Pancreas (tissue), 10 donors: ENCODE results near the gene PTPRK. TPM values are rescaled to one million over a fixed set of nuclear protein-coding genes. Genes with fewer than 3 reads are reported as not detected.

Source experiments
- ATAC-seq, 4 donors: fragments of 200-7000 bp; cut with Tn5 transposase; one replicate each; pipeline versions ENCODE4 v1.8.0 to v1.9.1; 2020; ENCODE audit warnings: mild to moderate bottlenecking in 4 of 4, moderate library complexity in 4 of 4
- DNase-seq, 6 donors: peaks; one replicate each; pipeline ENCODE4 v3.0.0-alpha.2; 2020
- FAIRE-seq: peaks from 2 replicates; lab custom pipeline; 2012; peaks lifted over from hg19 to GRCh38; lab: Jason Lieb, UNC
- H3K27ac ChIP-seq, 4 donors: fragments of 200-600 bp; sonication (generic); 1 replicate in 3 of 4; 2 replicates in 1 of 4; pipeline versions ENCODE4 v1.5.0 to v1.8.0; 2020
- H3K27me3 ChIP-seq, 4 donors: fragments of 200-600 bp; one replicate each; pipeline ENCODE4 v1.8.0; 2021
- H3K36me3 ChIP-seq, 3 donors: fragments of 200-600 bp; sonication (generic) in 1 of 3; one replicate each; pipeline versions ENCODE4 v1.5.0 to v1.8.0; 2020 to 2021
- H3K4me1 ChIP-seq, 3 donors: fragments of 200-600 bp; one replicate each; pipeline ENCODE4 v1.8.0; 2021
- H3K4me3 ChIP-seq, 4 donors: fragments of 200-600 bp; sonication (generic) in 2 of 4; one replicate each; pipeline versions ENCODE4 v1.5.0 to v1.8.0; 2020 to 2021
- H3K9me3 ChIP-seq, 4 donors: fragments of 200-600 bp; one replicate each; pipeline ENCODE4 v1.8.0; 2021
- CTCF ChIP-seq, 4 donors: fragments of 200-600 bp; sonication (generic) in 3 of 4; IDR thresholded peaks; one replicate each; pipeline versions ENCODE4 v1.5.0 to v1.8.0; 2021; ENCODE audit warnings: antibody characterized with exemption in 4 of 4
- WGBS, 2 donors: extraction: QIAGEN DNeasy Blood & Tissue Kit; methylation state at CpG; one replicate each; pipeline ENCODE4 v1.1.7; 2013; 5-methylcytosine and 5-hydroxymethylcytosine counted together
- intact Hi-C, 3 donors: fragments of 100-400 bp; cut with DNase I; formaldehyde crosslinking; loops; one replicate each; pipeline versions ENCODE4 v1.11.1 to v1.14.2; 2022
- polyA plus RNA-seq, 2 donors: library from polyadenylated mRNA; stranded (reverse); fragments of 200-250 nt; gene quantifications; one replicate each; pipeline ENCODE4 v1.2.3, GENCODE V29; 2013
- total RNA-seq, 6 donors: library from RNA; stranded (reverse); fragmentation: NEBNext Ultra II Directional in 4 of 6; extraction: Animal tissue kit (Norgen Biotek cat#: 25700) in 4 of 6; gene quantifications; one replicate each; pipeline versions ENCODE4 v1.2.1 to v1.2.4, GENCODE V29; 2021 to 2023
- donor health status: healthy with polysubstance abuse.
- donor health status: DM: no; HTN: no; CAD: no; lungs with moderate emphysema.
- donor health status: DM: no; HTN: no; CAD: no.
- donor health status: control.
- donor health status: control.
- donor health status: Bipolar disorder and iron deficiency.
- donor health status: DM: yes; HTN: yes; CAD: no.
- donor health status: DM: no; HTN: no; CAD: no.
- donor health status: DM: no; HTN: no; CAD: no.
- donor health status: DM: yes; HTN: yes; CAD: no.

PTPRK gene
- total and polyA plus RNA-seq, 8 donors, result 10.5 to 72.7 (median 51.7) TPM

GRCh38 chr6:128280960-128281359 is 239.4 kb downstream of the PTPRK start:
- no peak for DNase-seq
- FAIRE-seq, result no peak
- intact Hi-C loops, result no loop called here
- no peak for TF ChIP-seq CTCF (IDR thresholded peaks at IDR 0.05)
- no peaks in the 10 kb centered on the region for H3K27me3 ChIP-seq
- H3K4me3 ChIP-seq, result no peak overlapping the region
- peak in 1 of 4 donors; percentile 47 for ATAC-seq
- 96% methylated on average over 2 of the region's 2 CpGs for WGBS, 2 donors
- no peaks in the 10 kb centered on the region for H3K9me3 ChIP-seq
- no peaks in the 10 kb centered on the region for H3K36me3 ChIP-seq
- H3K4me1 ChIP-seq, result peaks cover 0 to 10% (median 9%) of the 10 kb centered on the region in 3 donors
- no peak overlapping the region for H3K27ac ChIP-seq

- FAIRE-seq (no peak), ATAC-seq (no peak), DNase-seq (no peak)
- Histone ChIP-seq H3K27me3 (no peaks in the 10 kb centered on the region), H3K36me3 (no peaks in the 10 kb centered on the region), H3K9me3 (no peaks in the 10 kb centered on the region), H3K27ac (no peak overlapping the region), H3K4me1 (peaks cover 0 to 13% (median 11%) of the 10 kb centered on the region in 3 donors), H3K4me3 (no peak overlapping the region)
- 96% methylated on average over 1 of the region's 1 CpG for WGBS, 2 donors
- intact Hi-C loops, result no loop called here
- TF ChIP-seq CTCF (IDR thresholded peaks at IDR 0.05), result no peak
Measured at GRCh38 chr6:128280066-128280465, 240.3 kb downstream of the PTPRK start.

- Histone ChIP-seq H3K4me3 (no peak overlapping the region), H3K27ac (no peak overlapping the region), H3K36me3 (no peaks in the 10 kb centered on the region), H3K4me1 (peaks cover 5 to 22% (median 16%) of the 10 kb centered on the region in 3 donors), H3K9me3 (no peaks in the 10 kb centered on the region), H3K27me3 (no peaks in the 10 kb centered on the region)
- intact Hi-C loops, result no loop called here
- DNase-seq (no peak), FAIRE-seq (no peak), ATAC-seq (peak in 3 of 4 donors; percentile 23 to 71 (median 38))
- TF ChIP-seq CTCF (IDR thresholded peaks at IDR 0.05), result no peak
- 89% methylated on average over 1 of the region's 1 CpG for whole genome bisulfite sequencing, 2 donors
Measured at GRCh38 chr6:128278836-128279235, 241.6 kb downstream of the PTPRK start.

- no peak for ATAC-seq
- intact Hi-C loops, result no loop called here
- no peak for FAIRE-seq
Measured at GRCh38 chr6:128277379-128277778, 243.0 kb downstream of the PTPRK start.

More at GRCh38 chr6:128277379-128277778, 243.0 kb downstream of the PTPRK start:
- H3K4me1 ChIP-seq, result peaks cover 5 to 22% (median 16%) of the 10 kb centered on the region in 3 donors
- TF ChIP-seq CTCF (IDR thresholded peaks at IDR 0.05), result no peak
- no peaks in the 10 kb centered on the region for H3K27me3 ChIP-seq
- no peaks in the 10 kb centered on the region for H3K36me3 ChIP-seq
- H3K27ac ChIP-seq, result no peak overlapping the region
- WGBS, 2 donors, result 51 to 55% methylated on average over 3 of the region's 3 CpGs
- H3K4me3 ChIP-seq, result no peak overlapping the region
- H3K9me3 ChIP-seq, result no peaks in the 10 kb centered on the region
- no peak for DNase-seq
